HCT116 (cell line): ENCODE results near the gene ACAD8. TPM values are rescaled to one million over a fixed set of nuclear protein-coding genes. Genes with fewer than 3 reads are reported as not detected.

Experiments used
- ATAC-seq: fragments of 200-7000 bp; cut with Tn5 transposase; 2 replicates; pipeline ENCODE4 v1.9.1; 2020; ENCODE audit warnings: mild to moderate bottlenecking, moderate library complexity
- BruUV-seq: library from RNA; stranded (reverse); fragments of 400-500 nt; replicated peaks from 2 replicates; lab custom pipeline; 2021; lab: Mats Ljungman, UMichigan
- CTCF ChIA-PET: fragments of 300-600 bp; sonication (Branson Sonifier 250); formaldehyde crosslinking; loops from one replicate; lab custom pipeline; 2021; ENCODE audit warnings: antibody characterized with exemption; lab: Charles Lee
- POLR2A ChIA-PET: fragments of 300-600, 350-600 bp; sonication (Branson Sonifier 250); formaldehyde crosslinking; loops from one replicate; lab custom pipeline; 2021; ENCODE audit warnings: antibody characterized with exemption; lab: Charles Lee
- RAD21 ChIA-PET, 2 experiments: fragments of 300-600 bp; sonication (Branson Sonifier 250); formaldehyde crosslinking; loops; one replicate each; lab custom pipeline; 2023; ENCODE audit warnings: low total read pairs in 2 of 2; ENCODE audit not compliant: uncharacterized antibody in 2 of 2, unreplicated experiment in 2 of 2, low non-redundant PET in 1 of 2; lab: Charles Lee
- DNase-seq: peaks from one replicate; pipeline ENCODE4 v3.0.0-alpha.2; 2010; ENCODE audit warnings: low read depth, low spot score
- H2AFZ ChIP-seq: fragments of 200-600 bp; shearing (Covaris generic), sonication (generic); 2 replicates; pipeline ENCODE4 v1.6.1; 2017; ENCODE audit warnings: low read depth, mixed run types, mixed read lengths, antibody characterized with exemption, low read length; ENCODE audit not compliant: poor library complexity, severe bottlenecking
- H3K27ac ChIP-seq: 2 replicates; pipeline ENCODE4 v1.5.1; 2012; ENCODE audit warnings: low read depth, low read length
- H3K27me3 ChIP-seq: fragments of 200-600 bp; sonication (generic); 2 replicates; pipeline ENCODE4 v1.6.1; 2016; ENCODE audit warnings: mixed run types, low read length, mixed read lengths; ENCODE audit not compliant: insufficient read depth
- H3K36me3 ChIP-seq, 2 experiments: fragments of 200-500 bp in 1 of 2; fragments of 200-600 bp in 1 of 2; sonication (Bioruptor generic) in 1 of 2; sonication (generic) in 1 of 2; 2 replicates each; pipeline versions ENCODE4 v1.5.1 to v1.6.1; 2014 to 2016; ENCODE audit warnings: low read length in 2 of 2, inconsistent platforms in 1 of 2, mixed read lengths in 1 of 2, mixed run types in 1 of 2; ENCODE audit not compliant: insufficient read depth in 2 of 2, control insufficient read depth in 1 of 2
- H3K4me1 ChIP-seq, 2 experiments: fragments of 200-600 bp in 1 of 2; sonication (generic) in 1 of 2; 2 replicates each; pipeline versions ENCODE4 v1.5.1 to v1.6.1; 2012 to 2017; ENCODE audit warnings: low read length in 2 of 2, inconsistent platforms in 1 of 2, mild to moderate bottlenecking in 1 of 2, mixed read lengths in 1 of 2, mixed run types in 1 of 2, moderate library complexity in 1 of 2; ENCODE audit not compliant: insufficient read depth in 2 of 2, control insufficient read depth in 1 of 2
- H3K4me2 ChIP-seq: fragments of 200-600 bp; sonication (generic); 2 replicates; pipeline ENCODE4 v1.6.1; 2017; ENCODE audit warnings: mixed run types, low read length, mixed read lengths
- H3K4me3 ChIP-seq, 2 experiments: fragments of 200-600 bp in 1 of 2; sonication (generic) in 1 of 2; replicated peaks in 1 of 2; 2 replicates each; pipeline ENCODE4 v1.5.1; 2011 to 2016; ENCODE audit warnings: low read length in 2 of 2, control low read depth in 1 of 2, low read depth in 1 of 2, mild to moderate bottlenecking in 1 of 2, mixed read lengths in 1 of 2, mixed run types in 1 of 2
- H3K79me2 ChIP-seq: fragments of 200-600 bp; sonication (generic); 2 replicates; pipeline ENCODE4 v1.6.1; 2017; ENCODE audit warnings: mild to moderate bottlenecking, mixed run types, low read length, moderate library complexity, mixed read lengths; ENCODE audit not compliant: insufficient read depth
- H3K9ac ChIP-seq: fragments of 200-600 bp; sonication (generic); 2 replicates; pipeline ENCODE4 v1.6.1; 2016; ENCODE audit warnings: low read length, mixed read lengths
- H3K9me2 ChIP-seq: fragments of 200-600 bp; sonication (generic), shearing (Covaris generic); 2 replicates; pipeline ENCODE4 v1.6.1; 2017; ENCODE audit warnings: mixed run types, mild to moderate bottlenecking, moderate library complexity; ENCODE audit not compliant: insufficient read depth
- H3K9me3 ChIP-seq, 2 experiments: fragments of 200-500 bp in 1 of 2; fragments of 200-600 bp in 1 of 2; sonication (Bioruptor generic) in 1 of 2; sonication (generic) in 1 of 2; 2 replicates each; pipeline ENCODE4 v1.6.1; 2014 to 2017; ENCODE audit warnings: low read length in 2 of 2, mixed read lengths in 2 of 2, inconsistent platforms in 1 of 2, low read depth in 1 of 2, mild to moderate bottlenecking in 1 of 2, mixed run types in 1 of 2, moderate library complexity in 1 of 2; ENCODE audit not compliant: control insufficient read depth in 1 of 2, insufficient read depth in 1 of 2
- H4K20me1 ChIP-seq: fragments of 200-600 bp; sonication (generic), shearing (Covaris generic); 2 replicates; pipeline ENCODE4 v1.6.1; 2017; ENCODE audit warnings: mixed run types, mild to moderate bottlenecking, moderate library complexity; ENCODE audit not compliant: insufficient read depth
- CEBPB ChIP-seq: IDR thresholded peaks from 2 replicates; pipeline ENCODE4 v1.6.1; 2012; ENCODE audit warnings: low read depth
- EZH2 ChIP-seq: fragments of 200-600 bp; sonication (generic); IDR thresholded peaks from 2 replicates; pipeline ENCODE4 v1.6.1; 2017; ENCODE audit warnings: antibody characterized with exemption, mixed run types
- EZH2phosphoT487 ChIP-seq: fragments of 200-600 bp; IDR thresholded peaks from 2 replicates; pipeline ENCODE4 v1.6.1; 2018; ENCODE audit warnings: antibody characterized with exemption, borderline replicate concordance
- POLR2A ChIP-seq: IDR thresholded peaks from 2 replicates; pipeline ENCODE4 v1.7.0; 2011; ENCODE audit warnings: borderline replicate concordance; ENCODE audit not compliant: insufficient read depth, insufficient read length; ENCODE audit errors: extremely low read depth
- POLR2AphosphoS5 ChIP-seq: IDR thresholded peaks from 2 replicates; pipeline ENCODE4 v1.6.1; 2011; ENCODE audit warnings: mild to moderate bottlenecking, low read depth, low read length, moderate library complexity
- SIN3A ChIP-seq: IDR thresholded peaks from 2 replicates; pipeline ENCODE4 v1.6.1; 2012; ENCODE audit warnings: low read depth
- SP1 ChIP-seq: IDR thresholded peaks from 2 replicates; pipeline ENCODE4 v1.6.1; 2012; ENCODE audit warnings: low read depth
- TCF7L2 ChIP-seq: IDR thresholded peaks from 2 replicates; pipeline ENCODE4 v1.7.0; 2011; ENCODE audit warnings: borderline replicate concordance, inconsistent platforms; ENCODE audit not compliant: insufficient read depth, insufficient read length; ENCODE audit errors: extremely low read depth
- YY1 ChIP-seq: IDR thresholded peaks from 2 replicates; pipeline ENCODE4 v1.6.1; 2011; ENCODE audit warnings: low read length, low read depth, moderate library complexity, mild to moderate bottlenecking; ENCODE audit not compliant: insufficient replicate concordance; ENCODE audit errors: extremely low read depth
- ZFX ChIP-seq: fragments of 450-650 bp; IDR thresholded peaks from 2 replicates; pipeline ENCODE4 v1.6.1; 2017
- intact Hi-C: fragments of 100-400 bp; cut with micrococcal nuclease; formaldehyde crosslinking; loops from 2 replicates; pipeline ENCODE4 v1.10.0; 2022
- total RNA-seq: library from RNA; stranded (reverse); gene quantifications from one replicate; pipeline ENCODE4 v1.2.1, GENCODE V29; 2021; ENCODE audit not compliant: unreplicated experiment
- TF ChIP-seq, protein P1 (sequence below): IDR thresholded peaks from 2 replicates; pipeline ENCODE4 v1.6.1; 2012
- TF ChIP-seq, protein P2 (sequence below), 3 experiments: fragments of 200-600 bp in 1 of 3; sonication (generic) in 1 of 3; IDR thresholded peaks in 2 of 3; conservative IDR thresholded peaks in 1 of 3; 2 replicates each; pipeline ENCODE4 v1.5.1; 2012 to 2017; ENCODE audit warnings: low read depth in 2 of 3, low read length in 2 of 3, antibody characterized with exemption in 1 of 3, borderline replicate concordance in 1 of 3, control low read depth in 1 of 3, mild to moderate bottlenecking in 1 of 3, mixed read lengths in 1 of 3, mixed run types in 1 of 3, moderate library complexity in 1 of 3; ENCODE audit not compliant: insufficient read depth in 1 of 3
- TF ChIP-seq, protein P3 (sequence below): IDR thresholded peaks from 2 replicates; pipeline ENCODE4 v1.6.1; 2011; ENCODE audit warnings: mild to moderate bottlenecking, low read length, moderate library complexity; ENCODE audit not compliant: insufficient replicate concordance; ENCODE audit errors: extremely low read depth

Gene ACAD8
- total RNA-seq, 1 experiment from 2014 or later = 21.0 TPM

DNA sequence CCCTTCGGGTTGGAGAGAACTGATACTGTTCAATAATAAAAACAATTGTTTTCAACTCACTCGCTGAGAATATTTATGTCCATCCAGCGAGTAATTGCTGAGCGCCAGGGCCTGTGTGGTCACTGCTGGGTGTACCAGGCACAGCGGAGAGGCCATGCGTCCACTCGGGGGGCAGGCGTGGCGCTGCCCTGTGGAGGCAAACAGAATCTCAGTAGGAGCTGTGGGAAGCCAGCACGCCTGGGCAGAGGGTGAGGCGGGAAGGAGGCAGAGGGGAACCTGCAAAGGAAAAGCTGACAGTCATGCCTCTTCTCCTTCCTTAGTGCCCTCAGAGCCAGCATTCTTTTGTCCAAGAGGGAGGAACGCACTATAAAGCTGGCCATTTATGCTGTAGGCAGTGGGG, 34.2 kb downstream of the ACAD8 start:
- Histone ChIP-seq H3K79me2 (no peaks in the 10 kb centered on the region), H3K27me3 (no peaks in the 10 kb centered on the region), H3K27ac (no peak overlapping the region), H4K20me1 (no peaks in the 10 kb centered on the region), H3K36me3 (no peaks in the 10 kb centered on the region), H3K9me2 (no peaks in the 10 kb centered on the region), H3K4me2 (no peak overlapping the region), H3K9me3 (no peaks in the 10 kb centered on the region), H2AFZ (no peak overlapping the region), H3K9ac (no peak overlapping the region), H3K4me3 (no peak overlapping the region), H3K4me1 (no peaks in the 10 kb centered on the region)
- no TSS peak for BruUV-seq
- ATAC-seq (no peak), DNase-seq (no peak)
- ChIA-PET POLR2A (no interaction called here), CTCF (no interaction called here), RAD21 (no interaction called here)
- intact Hi-C loops = no loop called here
- TF ChIP-seq, protein P1, sequence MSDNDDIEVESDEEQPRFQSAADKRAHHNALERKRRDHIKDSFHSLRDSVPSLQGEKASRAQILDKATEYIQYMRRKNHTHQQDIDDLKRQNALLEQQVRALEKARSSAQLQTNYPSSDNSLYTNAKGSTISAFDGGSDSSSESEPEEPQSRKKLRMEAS = no peak
- TF ChIP-seq EZH2phosphoT487 (no peak), ZFX (no peak), TCF7L2 (no peak)

DNA sequence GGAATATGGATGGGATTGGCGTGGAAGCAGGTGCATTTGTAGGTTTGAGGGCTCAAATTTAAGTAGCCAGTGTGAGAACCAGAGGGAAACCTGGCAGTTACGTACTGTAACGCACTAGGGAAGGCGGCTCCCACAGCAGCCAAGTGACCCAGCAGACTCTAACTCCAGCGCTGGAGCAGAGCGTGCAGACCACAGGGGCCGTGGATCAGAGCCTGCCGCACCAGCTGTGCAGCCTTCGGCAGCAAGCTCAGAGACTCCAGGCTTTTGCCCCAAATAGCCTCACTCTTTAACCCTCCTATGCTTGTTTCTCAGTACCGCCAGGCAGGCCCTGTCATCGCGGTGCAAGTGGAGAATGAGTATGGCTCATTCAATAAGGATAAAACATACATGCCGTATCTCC, 35.1 kb downstream of the ACAD8 start:
- DNase-seq = no peak
- H3K9ac ChIP-seq = no peak overlapping the region
- no peaks in the 10 kb centered on the region for H3K9me3 ChIP-seq
- no TSS peak for BruUV-seq
- intact Hi-C loops = no loop called here
- H3K4me1 ChIP-seq = no peaks in the 10 kb centered on the region
- ATAC-seq = no peak
- no peaks in the 10 kb centered on the region for H3K27me3 ChIP-seq
- no peak overlapping the region for H3K4me3 ChIP-seq
- H3K4me2 ChIP-seq = no peak overlapping the region
- no peaks in the 10 kb centered on the region for H4K20me1 ChIP-seq
- TF ChIP-seq POLR2AphosphoS5 (no peak), YY1 (no peak), POLR2A (no peak), SIN3A (no peak), SP1 (no peak), CEBPB (no peak), TCF7L2 (no peak), EZH2 (no peak)
- TF ChIP-seq, protein P2, sequence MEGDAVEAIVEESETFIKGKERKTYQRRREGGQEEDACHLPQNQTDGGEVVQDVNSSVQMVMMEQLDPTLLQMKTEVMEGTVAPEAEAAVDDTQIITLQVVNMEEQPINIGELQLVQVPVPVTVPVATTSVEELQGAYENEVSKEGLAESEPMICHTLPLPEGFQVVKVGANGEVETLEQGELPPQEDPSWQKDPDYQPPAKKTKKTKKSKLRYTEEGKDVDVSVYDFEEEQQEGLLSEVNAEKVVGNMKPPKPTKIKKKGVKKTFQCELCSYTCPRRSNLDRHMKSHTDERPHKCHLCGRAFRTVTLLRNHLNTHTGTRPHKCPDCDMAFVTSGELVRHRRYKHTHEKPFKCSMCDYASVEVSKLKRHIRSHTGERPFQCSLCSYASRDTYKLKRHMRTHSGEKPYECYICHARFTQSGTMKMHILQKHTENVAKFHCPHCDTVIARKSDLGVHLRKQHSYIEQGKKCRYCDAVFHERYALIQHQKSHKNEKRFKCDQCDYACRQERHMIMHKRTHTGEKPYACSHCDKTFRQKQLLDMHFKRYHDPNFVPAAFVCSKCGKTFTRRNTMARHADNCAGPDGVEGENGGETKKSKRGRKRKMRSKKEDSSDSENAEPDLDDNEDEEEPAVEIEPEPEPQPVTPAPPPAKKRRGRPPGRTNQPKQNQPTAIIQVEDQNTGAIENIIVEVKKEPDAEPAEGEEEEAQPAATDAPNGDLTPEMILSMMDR (IDR thresholded peaks at IDR 0.05 in 2 of 3, conservative IDR thresholded peaks at IDR 0.05 in 1 of 3; ENCODE audit: borderline replicate concordance in 1 of 3, insufficient read depth in 1 of 3, low read depth in 2 of 3, low read length in 2 of 3) = no peak
- TF ChIP-seq, protein P3, sequence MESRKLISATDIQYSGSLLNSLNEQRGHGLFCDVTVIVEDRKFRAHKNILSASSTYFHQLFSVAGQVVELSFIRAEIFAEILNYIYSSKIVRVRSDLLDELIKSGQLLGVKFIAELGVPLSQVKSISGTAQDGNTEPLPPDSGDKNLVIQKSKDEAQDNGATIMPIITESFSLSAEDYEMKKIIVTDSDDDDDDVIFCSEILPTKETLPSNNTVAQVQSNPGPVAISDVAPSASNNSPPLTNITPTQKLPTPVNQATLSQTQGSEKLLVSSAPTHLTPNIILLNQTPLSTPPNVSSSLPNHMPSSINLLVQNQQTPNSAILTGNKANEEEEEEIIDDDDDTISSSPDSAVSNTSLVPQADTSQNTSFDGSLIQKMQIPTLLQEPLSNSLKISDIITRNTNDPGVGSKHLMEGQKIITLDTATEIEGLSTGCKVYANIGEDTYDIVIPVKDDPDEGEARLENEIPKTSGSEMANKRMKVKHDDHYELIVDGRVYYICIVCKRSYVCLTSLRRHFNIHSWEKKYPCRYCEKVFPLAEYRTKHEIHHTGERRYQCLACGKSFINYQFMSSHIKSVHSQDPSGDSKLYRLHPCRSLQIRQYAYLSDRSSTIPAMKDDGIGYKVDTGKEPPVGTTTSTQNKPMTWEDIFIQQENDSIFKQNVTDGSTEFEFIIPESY = no peak
- TF ChIP-seq, protein P1 = no peak
- TF ChIP-seq, all 23 proteins: peak for 0
- RAD21 ChIA-PET = no interaction called here
- Histone ChIP-seq H2AFZ (no peak overlapping the region), H3K27ac (no peak overlapping the region), H3K79me2 (no peaks in the 10 kb centered on the region), H3K36me3 (no peaks in the 10 kb centered on the region), H3K9me2 (no peaks in the 10 kb centered on the region)
- CTCF ChIA-PET = no interaction called here
- POLR2A ChIA-PET = no interaction called here
